HepG2 (cell line): ENCODE measurements around the gene PAN2. TPM values are rescaled to one million over a fixed set of nuclear protein-coding genes. Genes with fewer than 3 reads are reported as not detected.

Experiments used
- DR1 ChIP-seq: sonication (generic); formaldehyde crosslinking; IDR thresholded peaks from 2 replicates; pipeline ENCODE4 v1.8.0; 2021; ENCODE audit warnings: mild to moderate bottlenecking, missing genetic modification reagents, inconsistent platforms
- EP300 ChIP-seq, 3 experiments: sonication (generic) in 1 of 3; formaldehyde crosslinking in 1 of 3; IDR thresholded peaks; 2 replicates each; pipeline versions ENCODE4 v1.5.1 to v1.6.1; 2011 to 2020; ENCODE audit warnings: low read depth in 2 of 3, low read length in 2 of 3, borderline replicate concordance in 1 of 3, improper control_type of control experiment in 1 of 3, mild to moderate bottlenecking in 1 of 3, missing genetic modification reagents in 1 of 3, moderate library complexity in 1 of 3
- FOSL1 ChIP-seq: sonication (generic); formaldehyde crosslinking; IDR thresholded peaks from 2 replicates; pipeline ENCODE4 v1.9.0; 2021; ENCODE audit warnings: missing genetic modification reagents, borderline replicate concordance
- FOXM1 ChIP-seq: sonication (generic); formaldehyde crosslinking; IDR thresholded peaks from 2 replicates; pipeline ENCODE4 v1.5.0; 2020; ENCODE audit warnings: missing genetic modification reagents
- GABPB1 ChIP-seq: IDR thresholded peaks from 2 replicates; pipeline ENCODE4 v1.6.1; 2016; ENCODE audit warnings: mild to moderate bottlenecking, missing genetic modification reagents, moderate library complexity, missing compliant biosample characterization
- KLF12 ChIP-seq: sonication (generic); formaldehyde crosslinking; IDR thresholded peaks from 2 replicates; pipeline ENCODE4 v1.4.0; 2020; ENCODE audit warnings: missing genetic modification reagents, borderline replicate concordance
- KLF13 ChIP-seq: sonication (generic); formaldehyde crosslinking; IDR thresholded peaks from 2 replicates; pipeline ENCODE4 v1.4.0; 2020; ENCODE audit warnings: mild to moderate bottlenecking, missing genetic modification reagents
- MAF1 ChIP-seq: sonication (generic); formaldehyde crosslinking; IDR thresholded peaks from 2 replicates; pipeline ENCODE4 v1.5.0; 2020; ENCODE audit warnings: missing genetic modification reagents, borderline replicate concordance
- MED1 ChIP-seq: sonication (generic); formaldehyde crosslinking; IDR thresholded peaks from 2 replicates; pipeline ENCODE4 v1.4.0; 2020; ENCODE audit warnings: missing genetic modification reagents
- MIER2 ChIP-seq: IDR thresholded peaks from 2 replicates; pipeline ENCODE4 v1.6.1; 2016; ENCODE audit warnings: missing biosample characterization, missing genetic modification reagents
- SRSF9 ChIP-seq: fragments of 200-400 bp; formaldehyde crosslinking; IDR thresholded peaks from 2 replicates; pipeline ENCODE4 v1.6.1; 2018; ENCODE audit warnings: borderline replicate concordance, mild to moderate bottlenecking, low read depth, low read length; ENCODE audit not compliant: insufficient read depth, poor library complexity, severe bottlenecking
- STAG1 ChIP-seq: sonication (generic); formaldehyde crosslinking; IDR thresholded peaks from 2 replicates; pipeline ENCODE4 v1.4.0; 2020; ENCODE audit warnings: missing genetic modification reagents
- YEATS2 ChIP-seq: sonication (generic); formaldehyde crosslinking; IDR thresholded peaks from 2 replicates; pipeline ENCODE4 v1.4.0; 2020; ENCODE audit warnings: missing genetic modification reagents, borderline replicate concordance
- ZBTB7B ChIP-seq: sonication (generic); formaldehyde crosslinking; IDR thresholded peaks from 2 replicates; pipeline ENCODE4 v1.4.0; 2020; ENCODE audit warnings: missing genetic modification reagents
- ZMYM4 ChIP-seq: sonication (generic); formaldehyde crosslinking; IDR thresholded peaks from 2 replicates; pipeline ENCODE4 v1.8.1; 2023; ENCODE audit warnings: mild to moderate bottlenecking, missing genetic modification reagents
- ZNF232 ChIP-seq: sonication (generic); formaldehyde crosslinking; IDR thresholded peaks from 2 replicates; pipeline ENCODE4 v1.4.0; 2020; ENCODE audit warnings: missing genetic modification reagents, borderline replicate concordance
- ZNF256 ChIP-seq: sonication (generic); formaldehyde crosslinking; conservative IDR thresholded peaks from 2 replicates; pipeline ENCODE4 v1.4.0; 2020; ENCODE audit warnings: missing genetic modification reagents
- ZNF274 ChIP-seq: sonication (generic); formaldehyde crosslinking; IDR thresholded peaks from 2 replicates; pipeline ENCODE4 v1.5.1; 2020; ENCODE audit warnings: mild to moderate bottlenecking, missing genetic modification reagents
- ZNF383 ChIP-seq: sonication (generic); formaldehyde crosslinking; IDR thresholded peaks from 2 replicates; pipeline ENCODE4 v1.4.0; 2020; ENCODE audit warnings: missing genetic modification reagents, mild to moderate bottlenecking, borderline replicate concordance
- ZNF552 ChIP-seq: sonication (generic); formaldehyde crosslinking; IDR thresholded peaks from 2 replicates; pipeline ENCODE4 v1.9.0; 2022; ENCODE audit warnings: missing genetic modification reagents, mild to moderate bottlenecking, borderline replicate concordance
- ZNF619 ChIP-seq: sonication (generic); formaldehyde crosslinking; IDR thresholded peaks from 2 replicates; pipeline ENCODE4 v1.4.0; 2020; ENCODE audit warnings: mild to moderate bottlenecking, missing genetic modification reagents
- ZNF644 ChIP-seq: IDR thresholded peaks from 2 replicates; pipeline ENCODE4 v1.6.1; 2016; ENCODE audit warnings: low read depth
- ZNF768 ChIP-seq: sonication (generic); formaldehyde crosslinking; IDR thresholded peaks from 2 replicates; pipeline ENCODE4 v1.4.0; 2020; ENCODE audit warnings: missing genetic modification reagents
- polyA plus RNA-seq, 8 experiments: library from polyadenylated mRNA; depleted of rRNA in 3 of 8; stranded (reverse) in 7 of 8; unstranded in 1 of 8; fragments of >200 nt; fragmentation: Illumina TruSeq in 4 of 8; extraction: Trizol in 4 of 8; gene quantifications; 2 replicates each; pipeline versions ENCODE4 v1.2.1 to v1.2.3, GENCODE V29; 2011 to 2016; ENCODE audit warnings: low read depth in 4 of 8, missing spikeins in 1 of 8, mixed read lengths in 1 of 8; ENCODE audit not compliant: insufficient read depth in 1 of 8
- total RNA-seq, 5 experiments: library from RNA; depleted of rRNA; stranded (reverse); fragments of >200 nt; fragmentation: Illumina TruSeq; extraction: Trizol; gene quantifications; 2 replicates each; pipeline ENCODE4 v1.2.3, GENCODE V29; 2016; ENCODE audit warnings: low read depth in 1 of 5
- TF ChIP-seq, protein P1 (sequence below): IDR thresholded peaks from 2 replicates; pipeline ENCODE4 v1.6.1; 2016
- TF ChIP-seq, protein P2 (sequence below): sonication (generic); formaldehyde crosslinking; IDR thresholded peaks from 2 replicates; pipeline ENCODE4 v1.4.0; 2020; ENCODE audit warnings: missing genetic modification reagents
- TF ChIP-seq, protein P3 (sequence below): sonication (generic); formaldehyde crosslinking; IDR thresholded peaks from 2 replicates; pipeline ENCODE4 v1.4.0; 2020; ENCODE audit warnings: missing genetic modification reagents

The PAN2 gene
- total and polyA plus RNA-seq, 2 of the 13 experiments (the other 11 are each of a cell fraction or from before 2014, with no cell fraction given) = 27.2 to 61.1 TPM

DNA sequence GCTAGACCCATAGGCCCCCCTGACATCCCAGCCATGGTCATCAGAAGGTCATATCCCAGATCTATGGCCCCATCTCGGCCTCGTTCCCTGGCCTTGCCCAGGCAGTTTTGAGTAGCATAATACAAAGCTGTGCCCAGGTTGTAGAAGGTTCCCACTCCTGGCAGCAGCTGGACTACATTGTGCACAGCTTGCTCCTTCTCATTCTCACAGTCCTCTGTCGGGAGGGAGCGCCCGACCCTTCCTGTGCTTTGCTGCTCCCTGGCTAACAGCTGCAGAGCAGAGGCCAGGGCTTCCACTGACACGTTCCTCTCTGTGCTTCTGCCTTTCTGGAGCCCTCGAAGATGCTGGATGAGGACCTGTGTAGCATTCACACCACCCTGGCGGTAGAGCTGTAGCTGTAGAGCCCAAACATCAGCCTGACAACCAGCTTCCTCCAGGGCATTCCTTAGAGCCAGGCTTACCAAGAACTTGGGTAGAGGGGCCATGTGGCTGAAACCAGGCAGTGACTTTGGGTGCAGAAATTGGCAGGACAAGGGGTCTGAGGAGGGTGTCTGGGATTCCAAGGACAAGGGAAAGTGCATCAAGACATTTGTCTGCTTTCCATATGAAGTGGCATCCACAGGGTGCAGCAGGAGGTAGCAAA, 27.8 kb upstream of the PAN2 start (continued):
- TF ChIP-seq, protein P1, sequence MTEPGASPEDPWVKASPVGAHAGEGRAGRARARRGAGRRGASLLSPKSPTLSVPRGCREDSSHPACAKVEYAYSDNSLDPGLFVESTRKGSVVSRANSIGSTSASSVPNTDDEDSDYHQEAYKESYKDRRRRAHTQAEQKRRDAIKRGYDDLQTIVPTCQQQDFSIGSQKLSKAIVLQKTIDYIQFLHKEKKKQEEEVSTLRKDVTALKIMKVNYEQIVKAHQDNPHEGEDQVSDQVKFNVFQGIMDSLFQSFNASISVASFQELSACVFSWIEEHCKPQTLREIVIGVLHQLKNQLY (CRISPR knock-in tag) = no peak
- TF ChIP-seq ZNF256 (CRISPR knock-in tag) (no peak), MIER2 (CRISPR knock-in tag) (0 out of 2 replicates have a peak, but pooled peaks have one; percentile 15), STAG1 (CRISPR knock-in tag) (peak; percentile 36), ZNF552 (CRISPR knock-in tag) (no peak), KLF12 (CRISPR knock-in tag) (no peak), SRSF9 (no peak), MED1 (CRISPR knock-in tag) (no peak), FOXM1 (CRISPR knock-in tag) (no peak), MAF1 (CRISPR knock-in tag) (no peak), EP300 (IDR thresholded peaks at IDR 0.05; ENCODE audit: low read depth in 2 of 2, low read length in 2 of 2) (no peak), EP300 (CRISPR knock-in tag; IDR thresholded peaks at IDR 0.05; ENCODE audit: borderline replicate concordance) (0 out of 2 replicates have a peak, but pooled peaks have one; percentile 13), ZNF274 (CRISPR knock-in tag) (no peak), ZNF383 (no peak), ZNF619 (CRISPR knock-in tag) (no peak), DR1 (CRISPR knock-in tag) (no peak), YEATS2 (CRISPR knock-in tag) (peak; percentile 21; the same call in 1 of the 2 replicates), FOSL1 (no peak), ZNF768 (CRISPR knock-in tag) (0 out of 2 replicates have a peak, but pooled peaks have one; percentile 21), ZNF644 (CRISPR knock-in tag) (no peak), GABPB1 (no peak; the same call in 1 of the 2 replicates), ZNF232 (CRISPR knock-in tag) (no peak), ZBTB7B (CRISPR knock-in tag) (peak; percentile 58; the same call in 1 of the 2 replicates), KLF13 (no peak), ZMYM4 (CRISPR knock-in tag) (peak; percentile 14; the same call in 1 of the 2 replicates)
- TF ChIP-seq, protein P2, sequence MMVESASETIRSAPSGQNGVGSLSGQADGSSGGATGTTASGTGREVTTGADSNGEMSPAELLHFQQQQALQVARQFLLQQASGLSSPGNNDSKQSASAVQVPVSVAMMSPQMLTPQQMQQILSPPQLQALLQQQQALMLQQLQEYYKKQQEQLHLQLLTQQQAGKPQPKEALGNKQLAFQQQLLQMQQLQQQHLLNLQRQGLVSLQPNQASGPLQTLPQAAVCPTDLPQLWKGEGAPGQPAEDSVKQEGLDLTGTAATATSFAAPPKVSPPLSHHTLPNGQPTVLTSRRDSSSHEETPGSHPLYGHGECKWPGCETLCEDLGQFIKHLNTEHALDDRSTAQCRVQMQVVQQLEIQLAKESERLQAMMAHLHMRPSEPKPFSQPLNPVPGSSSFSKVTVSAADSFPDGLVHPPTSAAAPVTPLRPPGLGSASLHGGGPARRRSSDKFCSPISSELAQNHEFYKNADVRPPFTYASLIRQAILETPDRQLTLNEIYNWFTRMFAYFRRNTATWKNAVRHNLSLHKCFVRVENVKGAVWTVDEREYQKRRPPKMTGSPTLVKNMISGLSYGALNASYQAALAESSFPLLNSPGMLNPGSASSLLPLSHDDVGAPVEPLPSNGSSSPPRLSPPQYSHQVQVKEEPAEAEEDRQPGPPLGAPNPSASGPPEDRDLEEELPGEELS (CRISPR knock-in tag) = 0 out of 2 replicates have a peak, but pooled peaks have one; percentile 12
- TF ChIP-seq, protein P3, sequence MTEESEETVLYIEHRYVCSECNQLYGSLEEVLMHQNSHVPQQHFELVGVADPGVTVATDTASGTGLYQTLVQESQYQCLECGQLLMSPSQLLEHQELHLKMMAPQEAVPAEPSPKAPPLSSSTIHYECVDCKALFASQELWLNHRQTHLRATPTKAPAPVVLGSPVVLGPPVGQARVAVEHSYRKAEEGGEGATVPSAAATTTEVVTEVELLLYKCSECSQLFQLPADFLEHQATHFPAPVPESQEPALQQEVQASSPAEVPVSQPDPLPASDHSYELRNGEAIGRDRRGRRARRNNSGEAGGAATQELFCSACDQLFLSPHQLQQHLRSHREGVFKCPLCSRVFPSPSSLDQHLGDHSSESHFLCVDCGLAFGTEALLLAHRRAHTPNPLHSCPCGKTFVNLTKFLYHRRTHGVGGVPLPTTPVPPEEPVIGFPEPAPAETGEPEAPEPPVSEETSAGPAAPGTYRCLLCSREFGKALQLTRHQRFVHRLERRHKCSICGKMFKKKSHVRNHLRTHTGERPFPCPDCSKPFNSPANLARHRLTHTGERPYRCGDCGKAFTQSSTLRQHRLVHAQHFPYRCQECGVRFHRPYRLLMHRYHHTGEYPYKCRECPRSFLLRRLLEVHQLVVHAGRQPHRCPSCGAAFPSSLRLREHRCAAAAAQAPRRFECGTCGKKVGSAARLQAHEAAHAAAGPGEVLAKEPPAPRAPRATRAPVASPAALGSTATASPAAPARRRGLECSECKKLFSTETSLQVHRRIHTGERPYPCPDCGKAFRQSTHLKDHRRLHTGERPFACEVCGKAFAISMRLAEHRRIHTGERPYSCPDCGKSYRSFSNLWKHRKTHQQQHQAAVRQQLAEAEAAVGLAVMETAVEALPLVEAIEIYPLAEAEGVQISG (CRISPR knock-in tag) = peak; percentile 37; the same call in 1 of the 2 replicates
